CD4-positive, alpha-beta T cell treated with Interleukin-4 for 4 hours (primary cell): ENCODE measurements around the gene BCAS1.

ENCODE experiments used
- DNase-seq: peaks from one replicate; pipeline ENCODE4 v3.0.0-alpha.2; 2020

BCAS1 gene

DNA sequence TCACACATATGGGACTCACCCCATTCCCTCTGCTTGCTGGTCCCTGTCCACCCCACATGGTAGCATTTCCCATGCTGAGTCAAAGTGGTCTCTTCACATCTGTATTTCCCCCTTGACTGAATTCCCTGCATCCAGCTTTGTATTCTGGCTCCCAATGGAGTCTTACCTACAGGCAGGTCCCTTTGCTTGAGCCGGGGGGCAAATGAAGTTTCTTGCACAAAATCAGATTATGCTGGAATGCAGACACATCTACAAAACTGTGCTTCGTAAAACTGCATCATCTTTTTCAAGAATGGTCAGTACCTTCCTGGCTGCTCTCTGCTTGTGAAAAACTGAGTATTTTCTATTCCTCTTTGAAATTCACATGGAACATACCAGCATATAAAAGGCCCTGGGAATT is 32.1 kb upstream of the BCAS1 start:
- DNase-seq = no peak

DNA sequence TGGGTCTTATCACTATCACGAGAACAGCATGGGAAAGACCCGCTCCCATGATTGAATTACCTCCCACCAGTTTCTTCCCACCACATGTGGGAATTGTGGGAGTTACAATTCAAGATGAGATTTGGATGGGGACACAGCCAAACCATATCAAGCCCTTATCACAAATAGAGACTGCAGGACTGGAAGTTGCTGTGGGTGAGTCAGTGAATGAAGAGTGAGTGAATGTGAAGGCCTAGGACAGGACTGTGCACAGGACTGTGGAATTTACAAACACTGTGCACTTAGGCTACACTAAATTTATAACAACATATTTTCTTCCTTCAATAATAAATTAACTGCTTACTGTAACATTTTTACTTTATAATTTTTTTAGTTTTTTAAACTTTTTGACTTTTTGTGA is 30.2 kb upstream of the BCAS1 start:
- DNase-seq = no peak

- no peak for DNase-seq
Observed at GRCh38 chr20:54099894-54100293, 29.5 kb upstream of the BCAS1 start.

DNA sequence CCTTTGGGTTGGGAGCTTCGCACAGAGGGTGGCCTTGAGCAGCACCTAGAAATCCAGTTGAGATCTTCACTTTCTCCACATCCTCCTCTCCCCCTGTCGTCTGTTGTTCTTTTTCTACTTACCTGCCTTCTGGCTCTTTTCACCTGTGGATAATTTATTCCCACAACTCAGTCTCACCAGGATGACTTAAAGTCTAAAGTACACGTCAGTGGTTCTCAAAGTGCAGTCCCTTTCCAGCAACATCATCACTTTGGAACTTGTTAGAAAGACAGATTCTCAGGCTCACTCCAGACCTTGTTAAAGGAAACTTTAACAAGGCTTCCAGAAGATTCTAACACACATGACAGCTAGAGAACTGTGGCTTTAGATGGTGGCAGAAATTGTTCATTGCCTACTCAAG is 27.7 kb upstream of the BCAS1 start:
- no peak for DNase-seq

DNA sequence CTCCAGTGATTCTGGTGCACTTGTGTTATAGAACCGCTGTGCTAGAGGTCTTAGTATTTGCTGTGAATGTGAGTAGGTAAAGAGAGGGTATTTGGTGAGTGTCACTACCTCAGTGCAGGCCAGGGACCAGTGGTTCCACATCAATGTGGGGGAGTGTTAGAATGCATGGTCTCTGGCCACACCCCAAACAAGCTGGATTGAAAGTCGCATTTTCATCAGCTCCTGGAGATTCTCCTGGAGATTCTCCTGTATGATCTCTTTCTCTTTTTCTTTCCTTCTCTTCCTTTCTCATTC is 26.8 kb upstream of the BCAS1 start:
- no peak for DNase-seq

DNA sequence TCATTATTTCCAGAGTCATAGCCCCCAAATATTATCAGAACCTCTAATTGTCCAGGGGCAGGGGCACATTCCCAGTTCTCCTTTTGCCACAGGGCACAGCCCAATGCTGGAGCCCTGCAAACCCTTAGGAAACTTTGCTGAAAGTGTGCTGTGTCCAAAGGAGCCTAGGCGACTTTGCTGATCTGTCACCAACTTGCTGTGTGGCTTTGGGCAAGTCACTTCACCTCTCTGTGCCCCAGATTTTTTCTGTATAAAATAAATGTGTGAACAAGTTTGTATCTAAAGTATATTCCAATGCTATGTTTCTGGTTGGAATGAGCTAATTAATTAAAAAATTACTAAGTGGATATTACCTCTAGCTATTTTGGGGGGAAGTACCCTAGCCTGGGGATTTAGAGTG is 25.4 kb upstream of the BCAS1 start:
- DNase-seq = no peak

GRCh38 chr20:54094268-54094580 is 23.8 kb upstream of the BCAS1 start:
- DNase-seq = no peak

- DNase-seq = no peak
Observed at GRCh38 chr20:54093423-54094267, 23.3 kb upstream of the BCAS1 start.

GRCh38 chr20:54092021-54092420 is 21.6 kb upstream of the BCAS1 start:
- no peak for DNase-seq

- DNase-seq = no peak
Observed at GRCh38 chr20:54091120-54091480, 20.7 kb upstream of the BCAS1 start.

- DNase-seq = no peak
Observed at GRCh38 chr20:54090230-54091119, 20.1 kb upstream of the BCAS1 start.

GRCh38 chr20:54088430-54088829 is 18.0 kb upstream of the BCAS1 start:
- DNase-seq = no peak

- DNase-seq = no peak
Observed at GRCh38 chr20:54086507-54087039, 16.2 kb upstream of the BCAS1 start.

- DNase-seq = no peak
Observed at GRCh38 chr20:54085910-54086309, 15.5 kb upstream of the BCAS1 start.

GRCh38 chr20:54085425-54085824 is 15.0 kb upstream of the BCAS1 start:
- DNase-seq = no peak

DNA sequence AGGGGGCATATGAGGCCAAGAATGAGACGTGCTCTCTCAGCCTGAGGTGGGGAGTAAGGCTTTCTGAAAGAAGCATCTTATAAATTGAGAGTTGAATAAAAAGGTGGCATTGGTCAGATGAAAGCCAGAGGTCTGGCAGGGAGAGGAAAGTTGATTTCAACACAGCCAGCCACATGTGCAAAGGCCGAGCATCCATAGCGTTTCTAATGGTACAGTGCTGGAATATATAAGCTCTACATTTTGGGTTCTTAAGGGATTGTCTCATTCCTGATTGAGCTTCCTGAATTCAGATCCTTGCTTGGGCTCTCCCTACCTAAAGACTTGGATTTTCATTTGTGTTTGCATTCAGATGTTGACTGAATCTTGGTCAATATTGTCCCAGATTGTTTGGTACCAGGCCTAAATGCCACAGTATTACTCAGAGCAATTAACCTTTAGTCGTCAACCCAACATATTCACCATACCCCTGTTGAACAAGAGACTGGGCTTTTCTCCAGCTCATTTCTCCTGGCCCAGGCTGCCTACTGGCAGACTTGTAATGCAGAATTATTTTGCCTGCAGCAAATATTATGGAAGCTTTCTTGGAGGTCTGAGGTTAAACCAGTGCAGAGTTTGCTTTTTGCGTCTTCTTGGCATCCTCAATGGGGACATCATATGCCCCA is 14.5 kb upstream of the BCAS1 start:
- no peak for DNase-seq

- no peak for DNase-seq
Observed at GRCh38 chr20:54084193-54084592, 13.8 kb upstream of the BCAS1 start.

- no peak for DNase-seq
Observed at GRCh38 chr20:54083459-54083858, 13.1 kb upstream of the BCAS1 start.

- no peak for DNase-seq
Observed at GRCh38 chr20:54082100-54082499, 11.7 kb upstream of the BCAS1 start.

DNA sequence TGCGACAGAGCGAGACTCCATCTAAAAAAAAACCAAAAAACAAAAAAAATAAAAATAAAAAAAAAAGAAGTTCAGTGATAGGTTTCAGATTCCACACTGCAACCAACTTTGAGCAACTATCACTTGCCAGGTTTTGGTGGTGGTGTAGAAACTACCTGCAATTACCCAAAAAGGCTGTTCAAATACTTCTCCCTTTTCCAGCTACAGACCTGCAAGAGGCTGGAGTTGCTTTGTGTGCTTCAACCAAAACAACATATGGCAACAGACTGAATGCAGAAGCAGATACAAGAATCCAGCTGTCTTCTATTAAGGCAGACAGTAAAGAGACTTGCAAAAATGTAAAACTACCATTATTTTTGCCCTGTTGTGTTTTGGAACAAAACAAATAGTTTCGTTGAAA is 9.3 kb upstream of the BCAS1 start:
- no peak for DNase-seq

DNA sequence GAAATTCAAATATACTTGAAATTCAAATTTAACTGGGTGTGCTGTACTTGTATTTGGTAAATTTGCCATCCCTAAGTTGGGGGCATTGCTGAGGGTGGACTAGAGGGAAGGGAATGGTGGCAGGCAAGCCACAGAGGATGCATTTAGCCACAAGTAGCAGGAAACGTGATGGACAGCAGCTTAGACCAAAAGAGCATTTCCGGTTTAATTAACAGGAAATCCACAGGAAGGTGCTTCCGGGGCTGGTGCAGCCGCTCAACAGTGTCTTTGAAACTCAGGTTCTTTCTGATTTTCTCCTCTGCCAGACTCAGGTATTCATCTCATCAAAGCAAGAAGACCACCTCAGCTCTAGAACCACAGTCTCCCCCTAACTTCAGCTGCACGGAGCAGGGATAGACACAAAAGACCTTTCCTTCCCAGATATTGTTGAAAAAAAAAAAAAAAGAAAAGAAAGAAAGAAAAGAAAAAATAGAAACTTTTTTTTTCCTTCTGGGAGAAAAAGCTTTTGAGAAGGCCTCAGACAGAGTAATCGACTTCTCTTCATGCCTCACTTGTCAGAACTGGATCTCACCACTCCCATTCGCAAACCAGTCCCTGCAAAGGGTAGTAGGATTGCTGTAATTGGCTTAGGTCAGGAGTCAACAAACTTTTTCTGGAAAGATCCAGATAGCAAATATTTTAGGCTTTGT is 8.0 kb upstream of the BCAS1 start:
- peak; percentile 35 for DNase-seq

GRCh38 chr20:54076259-54076658 is 5.9 kb upstream of the BCAS1 start:
- no peak for DNase-seq

DNA sequence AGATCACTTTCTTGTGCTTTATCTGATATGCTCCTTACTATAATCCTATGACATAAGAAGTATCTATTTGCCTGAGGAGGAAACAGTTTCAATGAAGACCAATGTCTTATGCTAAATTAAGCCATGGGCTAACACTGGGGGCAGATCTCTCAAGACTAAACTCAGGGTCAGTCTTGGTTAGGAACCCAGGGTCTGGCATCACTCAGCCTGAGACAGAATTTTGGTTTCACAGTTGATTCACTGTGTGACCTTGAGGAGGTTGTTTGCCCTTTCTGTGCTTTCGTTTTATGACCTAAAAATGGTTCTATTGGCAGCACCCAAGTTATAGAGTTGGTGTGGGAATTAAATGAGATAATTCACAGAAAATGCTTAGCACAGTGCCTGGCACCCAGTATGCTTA is 4.9 kb upstream of the BCAS1 start:
- DNase-seq = no peak
